Iris pigment epithelial cell (primary cell): ENCODE results near the gene PAWR.
"Not testable (repeated sequence)": the region's sequence is repeated elsewhere in the genome, so short reads cannot be mapped to it uniquely, and the experiment has no call there.

ENCODE experiments used
- DNase-seq: peaks from one replicate; pipeline ENCODE4 v3.0.0-alpha.2; 2011; ENCODE audit warnings: low read depth

Gene PAWR

GRCh38 chr12:79592865-79593264 is 97.9 kb downstream of the PAWR start:
- no peak for DNase-seq

DNA sequence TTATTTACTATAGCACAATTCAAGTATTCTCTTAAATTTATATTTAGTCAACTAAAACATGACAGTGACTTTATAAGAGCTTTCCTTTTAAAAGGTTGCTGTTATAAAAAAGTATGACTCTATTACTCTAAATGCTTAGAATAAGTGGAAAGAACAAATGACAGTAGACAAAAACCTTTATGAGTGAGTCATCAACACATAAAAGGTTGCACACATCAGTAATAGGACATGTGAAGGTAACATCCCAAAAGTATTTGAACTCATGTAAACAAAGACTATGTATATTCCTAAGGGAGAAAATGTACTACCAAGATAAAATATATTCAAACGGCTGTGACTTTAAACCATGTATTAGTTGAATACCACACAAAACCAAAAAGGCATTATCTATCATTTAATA is 98.8 kb downstream of the PAWR start:
- peak; percentile 8 for DNase-seq

DNA sequence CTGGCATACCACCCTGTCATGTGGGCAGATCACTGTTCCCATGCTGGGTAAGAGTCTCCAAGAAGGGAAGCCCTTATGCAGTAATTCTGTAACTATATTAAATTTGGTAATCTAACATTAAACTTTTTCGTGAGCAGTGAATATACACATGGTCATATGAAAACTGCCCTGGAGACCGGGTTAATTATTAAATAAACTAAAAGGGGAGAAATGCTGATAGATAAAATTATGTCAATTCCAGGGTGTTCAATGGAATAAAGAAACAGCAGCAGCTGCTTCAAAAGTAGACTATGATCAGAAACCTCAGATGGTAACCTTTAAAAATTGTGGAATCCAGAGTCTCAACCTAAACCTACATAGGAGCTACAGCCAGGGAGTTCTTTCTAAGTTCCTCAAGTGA is 100.0 kb downstream of the PAWR start:
- no peak for DNase-seq

- DNase-seq, result no peak
These were observed 103.4 kb downstream of the PAWR start for GRCh38 chr12:79587368-79587767.

- DNase-seq, result no peak
These were observed 105.6 kb downstream of the PAWR start for GRCh38 chr12:79585147-79585546.

GRCh38 chr12:79573820-79574219 is 116.9 kb downstream of the PAWR start:
- DNase-seq, result no peak

DNA sequence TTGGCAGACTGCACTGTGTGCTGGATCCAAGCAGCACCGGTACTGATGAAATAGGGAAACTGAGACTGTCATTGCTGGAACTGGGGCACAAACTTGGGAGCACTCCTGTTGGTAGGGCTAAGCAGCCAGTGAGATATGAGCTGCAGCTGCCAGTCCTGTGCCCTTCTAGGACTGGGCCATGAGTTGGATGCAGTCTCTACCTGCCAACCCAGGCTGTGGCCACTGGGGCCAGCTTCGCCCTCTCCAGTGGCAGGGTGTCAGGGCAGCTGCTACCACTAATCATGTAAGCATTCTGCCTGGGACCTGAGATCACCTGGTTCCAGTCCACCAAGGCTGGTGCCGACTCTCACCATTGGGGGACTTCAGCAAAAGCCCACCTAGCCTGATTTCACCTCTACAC is 121.1 kb downstream of the PAWR start:
- no peak for DNase-seq

DNA sequence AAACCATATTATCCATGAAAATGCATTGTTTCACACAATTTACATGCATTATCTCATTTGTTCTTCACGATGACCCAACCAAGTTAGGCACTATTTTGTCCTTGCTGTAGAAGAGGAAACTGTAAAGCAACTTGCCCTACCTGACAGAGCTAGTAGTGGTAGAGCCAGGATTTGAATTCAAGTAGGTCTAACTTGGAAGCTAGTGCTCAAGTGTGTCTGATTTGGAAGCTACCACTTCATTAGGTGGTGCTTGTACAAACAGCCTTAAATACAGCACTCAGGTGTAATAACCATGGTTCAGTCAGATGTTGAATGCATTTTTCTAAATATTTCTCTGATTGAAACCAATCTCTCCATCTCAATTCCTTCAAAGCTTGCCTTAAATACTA is 123.6 kb downstream of the PAWR start:
- no peak for DNase-seq

DNA sequence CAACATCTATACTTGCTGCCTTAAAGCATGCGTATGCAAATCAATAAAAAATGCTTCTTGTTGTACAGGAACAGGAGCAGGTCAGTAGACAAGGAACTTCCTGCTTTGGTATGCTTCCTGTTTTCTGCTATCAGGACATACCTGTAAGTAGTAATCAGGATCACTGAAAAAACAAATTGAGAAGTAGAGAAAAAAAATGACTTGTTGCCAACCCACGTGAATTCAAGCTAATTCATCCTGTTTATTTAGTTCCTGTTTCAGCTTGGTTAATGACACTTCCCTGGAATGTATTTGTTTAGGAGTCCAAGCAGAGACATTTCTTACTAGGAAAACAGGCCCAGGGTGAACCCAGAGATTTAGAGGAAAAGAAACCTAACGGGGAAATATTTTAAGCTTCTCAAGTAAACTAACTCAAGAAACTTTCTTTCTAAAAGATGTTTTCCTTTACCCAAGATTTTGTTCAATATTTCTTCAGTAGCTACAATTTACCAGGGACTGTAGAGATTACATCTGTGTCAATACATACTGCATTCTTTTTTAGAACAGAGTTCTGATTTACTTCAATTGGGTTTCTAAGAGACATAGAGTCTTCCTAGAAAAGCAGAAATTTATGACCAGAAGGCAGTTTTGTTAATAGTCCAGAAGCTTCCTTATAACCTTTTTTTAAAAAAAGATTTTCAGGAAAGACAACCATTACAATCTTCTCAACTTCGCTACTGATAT is 124.2 kb downstream of the PAWR start:
- peak; percentile 54 for DNase-seq

DNA sequence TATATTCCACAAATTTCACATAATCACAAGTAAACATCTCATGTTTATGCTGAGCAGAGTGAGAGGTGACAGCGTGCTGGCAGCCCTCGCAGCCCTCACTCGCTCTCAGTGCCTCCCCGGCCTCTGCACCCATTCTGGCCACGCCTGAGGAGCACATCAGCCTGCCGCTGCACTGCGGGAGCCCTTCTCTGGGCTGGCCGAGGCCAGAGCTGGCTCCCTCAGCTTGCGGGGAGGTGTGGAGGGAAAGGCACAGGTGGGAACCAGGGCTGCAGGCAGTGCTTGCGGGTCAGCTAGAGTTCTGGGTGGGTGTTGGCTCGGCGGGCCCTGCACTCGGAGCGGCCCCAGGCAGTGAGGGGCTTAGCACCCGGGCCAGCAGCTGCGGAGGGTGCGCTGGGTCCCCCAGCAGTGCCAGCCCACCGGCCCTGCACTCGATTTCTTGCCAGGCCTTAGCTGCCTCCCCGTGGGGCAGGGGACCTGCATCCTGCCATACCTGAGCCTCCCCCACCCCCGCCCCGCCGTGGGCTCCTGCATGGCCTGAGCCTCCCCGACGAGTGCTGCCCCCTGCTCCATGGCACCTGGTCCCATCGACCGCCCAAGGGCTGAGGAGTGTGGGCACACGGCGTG is 125.9 kb downstream of the PAWR start:
- DNase-seq, result not testable (repeated sequence)

GRCh38 chr12:79563021-79563740 is 127.6 kb downstream of the PAWR start:
- DNase-seq, result no peak

DNA sequence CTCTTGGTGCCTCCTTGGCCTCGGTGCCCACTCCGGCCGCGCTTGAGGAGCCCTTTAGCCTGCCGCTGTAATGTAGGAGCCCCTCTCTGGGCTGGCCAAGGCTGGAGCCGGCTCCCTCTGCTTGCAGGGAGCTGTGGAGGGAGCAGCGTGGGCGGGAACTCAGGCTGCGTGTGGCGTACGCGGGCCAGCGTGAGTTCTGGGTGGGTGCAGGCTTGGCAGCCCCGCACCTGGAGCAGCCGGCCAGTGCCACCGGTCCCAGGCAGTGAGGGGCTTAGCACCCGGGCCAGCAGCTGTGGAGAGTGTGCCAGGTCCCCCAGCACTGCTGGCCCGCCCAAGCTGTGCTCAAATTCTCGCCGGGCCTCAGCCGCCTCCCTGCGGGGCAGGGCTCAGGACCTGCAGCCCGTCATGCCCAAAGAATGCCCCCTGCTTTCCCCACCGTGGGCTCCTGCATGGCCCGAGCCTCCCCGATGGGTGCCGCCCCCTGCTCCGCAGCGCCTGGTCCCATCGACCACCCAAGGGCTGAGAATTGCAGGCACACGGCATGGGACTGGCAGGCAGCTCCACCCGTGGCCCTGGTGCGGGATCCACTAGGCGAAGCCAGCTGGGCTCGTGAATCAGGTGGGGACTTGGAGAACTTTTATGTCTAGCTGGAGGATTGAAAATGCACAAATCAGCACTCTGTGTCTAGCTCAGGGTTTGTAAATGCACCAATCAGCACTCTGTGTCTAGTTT is 129.2 kb downstream of the PAWR start:
- no peak for DNase-seq

GRCh38 chr12:79560225-79560889 is 130.4 kb downstream of the PAWR start:
- DNase-seq, result no peak

DNA sequence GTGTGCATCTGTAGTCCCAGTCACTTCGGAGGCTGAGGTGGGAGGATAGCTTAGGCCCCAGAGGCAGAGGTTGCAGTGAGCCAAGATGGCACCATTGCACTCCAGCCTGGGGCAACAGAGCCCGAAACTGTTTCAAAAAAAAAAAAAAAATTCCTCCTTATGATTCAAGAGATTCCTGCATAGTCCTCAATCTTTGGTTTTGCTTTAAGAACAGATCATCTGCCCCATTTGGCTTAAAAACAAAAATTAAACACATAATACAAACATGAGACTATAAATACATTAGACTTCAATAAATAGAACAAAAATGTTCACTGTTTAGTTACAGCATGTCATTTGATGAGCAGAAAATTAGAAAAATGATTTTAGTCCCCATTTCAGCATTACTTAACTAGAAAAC is 131.2 kb downstream of the PAWR start:
- no peak for DNase-seq

DNA sequence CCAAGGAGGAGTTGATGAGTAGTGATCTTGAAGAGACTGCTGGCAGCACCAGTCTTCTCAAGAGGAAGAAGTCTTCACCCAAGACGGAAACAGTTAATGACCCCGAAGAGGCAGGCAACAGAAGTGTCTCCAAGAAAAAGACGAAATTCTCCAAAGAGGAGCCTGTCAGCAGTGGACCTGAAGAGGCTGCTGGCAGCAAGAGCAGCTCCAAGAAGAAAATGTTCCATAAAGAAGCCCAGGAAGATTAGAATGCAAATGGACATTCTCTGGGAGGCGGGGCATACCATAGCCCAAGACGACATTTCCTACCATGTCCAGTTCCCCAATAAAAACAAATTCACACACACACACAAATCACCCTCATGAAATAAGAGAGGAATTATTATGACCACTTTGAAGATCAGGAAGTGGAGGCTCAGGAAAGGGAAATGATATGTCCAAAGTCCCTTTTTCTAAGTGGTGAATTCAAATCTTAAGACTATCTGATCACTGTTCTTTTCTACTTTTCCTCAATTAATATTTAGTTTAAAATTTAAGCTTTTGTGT is 131.8 kb downstream of the PAWR start:
- no peak for DNase-seq

GRCh38 chr12:79557690-79558315 is 133.0 kb downstream of the PAWR start:
- DNase-seq, result peak; percentile 9

GRCh38 chr12:79555028-79555925 is 135.5 kb downstream of the PAWR start:
- peak; percentile 79 for DNase-seq

GRCh38 chr12:79553863-79554574 is 136.7 kb downstream of the PAWR start:
- DNase-seq, result no peak

GRCh38 chr12:79552192-79552591 is 138.6 kb downstream of the PAWR start:
- DNase-seq, result no peak
